ENCODE measurements around the gene CAPN1.

DNA sequence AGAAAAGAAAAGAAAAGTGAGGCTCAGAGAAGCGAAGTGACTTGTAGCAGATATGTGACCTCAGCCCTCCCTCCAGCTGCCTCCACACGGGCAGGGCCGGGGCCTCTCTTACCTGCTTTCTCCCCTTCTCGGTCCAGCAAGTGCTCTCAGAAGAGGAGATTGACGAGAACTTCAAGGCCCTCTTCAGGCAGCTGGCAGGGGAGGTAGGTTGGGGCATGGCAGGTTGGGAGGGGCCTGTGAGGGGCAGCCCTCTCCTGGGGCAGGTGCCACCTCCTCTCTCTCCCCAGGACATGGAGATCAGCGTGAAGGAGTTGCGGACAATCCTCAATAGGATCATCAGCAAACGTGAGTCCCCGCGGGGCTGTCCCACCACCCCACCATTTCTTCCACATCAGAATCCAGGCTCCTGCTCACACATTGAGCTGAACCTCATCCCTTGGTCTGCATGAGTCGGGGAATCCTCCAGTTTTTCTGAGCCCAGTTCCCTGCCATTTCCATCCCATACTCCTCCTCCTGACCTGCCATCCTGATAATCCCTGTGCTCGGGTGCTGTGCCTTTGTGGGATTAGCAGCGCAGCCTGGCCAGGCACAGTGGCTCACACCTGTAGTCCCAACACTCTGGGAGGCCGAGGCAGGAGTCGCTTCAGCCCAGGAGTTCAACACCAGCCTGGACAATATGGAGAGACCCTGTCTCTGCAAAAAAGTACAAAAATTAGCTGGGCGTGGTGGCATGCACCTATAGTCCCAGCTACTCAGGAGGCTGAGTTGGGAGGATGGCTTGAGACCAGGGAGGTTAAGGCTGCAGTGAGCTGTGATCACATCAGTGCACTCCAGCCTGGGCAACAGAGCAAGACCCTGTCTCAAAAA is 26.4 kb downstream of the CAPN1 start:
- TF ChIP-seq POLR2A (IDR thresholded peaks at IDR 0.05; ENCODE audit: low read length) (no peak), GATA1 (IDR thresholded peaks at IDR 0.05; ENCODE audit: low read depth, low read length) (no peak)

Measured in erythroblast (primary cell).